GM18873 (cell line): ENCODE data around the gene PIGU.
"Not testable (repeated sequence)": the region's sequence is repeated elsewhere in the genome, so short reads cannot be mapped to it uniquely, and the experiment has no call there.

Experiments used
- ATAC-seq: cut with Tn5 transposase; IDR thresholded peaks from one replicate; pipeline ENCODE4 v1.9.1; 2021; ENCODE audit warnings: mild to moderate bottlenecking, moderate library complexity, moderate number of reproducible peaks; ENCODE audit not compliant: unreplicated experiment, low FRiP score

PIGU gene

DNA sequence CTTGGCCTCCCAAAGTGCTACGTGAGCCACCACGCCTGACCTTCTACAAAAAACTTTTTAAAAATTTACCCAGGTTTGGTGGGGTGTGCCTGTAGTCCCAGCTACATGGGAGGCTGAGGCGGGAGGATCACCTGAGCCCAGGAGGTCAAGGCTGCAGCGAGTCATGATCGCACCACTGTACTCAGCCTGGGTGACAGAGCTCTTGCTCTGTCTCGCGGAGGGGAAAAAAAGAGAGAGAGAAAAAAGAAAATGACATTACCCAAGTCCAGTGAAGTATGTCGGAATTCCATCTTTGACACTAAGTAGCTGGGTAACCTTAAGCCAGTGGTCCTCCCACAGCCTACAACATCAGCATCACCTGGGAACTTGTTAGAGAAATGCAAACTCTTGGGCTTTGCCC, 137.1 kb downstream of the PIGU start:
- ATAC-seq: no peak

GRCh38 chr20:34538671-34539123, 138.2 kb downstream of the PIGU start:
- no peak for ATAC-seq

DNA sequence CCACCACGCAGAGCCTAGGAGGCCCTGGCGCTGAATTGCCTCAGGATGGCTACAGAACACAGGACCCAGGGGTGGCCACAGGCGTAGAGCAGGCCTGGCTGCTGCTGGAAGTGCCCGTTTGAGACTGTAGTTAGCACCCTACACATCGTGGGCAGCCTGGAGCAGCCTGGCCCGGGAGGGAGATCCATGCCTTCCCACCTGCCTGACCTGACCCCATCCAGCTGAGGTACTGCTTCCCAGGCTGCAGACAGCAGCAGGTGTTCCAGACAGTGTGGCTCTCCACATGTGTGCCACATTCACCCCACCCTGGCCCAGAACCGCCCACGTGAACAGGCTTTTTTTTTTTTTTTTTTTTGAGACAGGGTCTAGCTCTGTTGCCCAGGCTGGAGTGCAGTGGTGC, 139.2 kb downstream of the PIGU start:
- ATAC-seq: no peak

DNA sequence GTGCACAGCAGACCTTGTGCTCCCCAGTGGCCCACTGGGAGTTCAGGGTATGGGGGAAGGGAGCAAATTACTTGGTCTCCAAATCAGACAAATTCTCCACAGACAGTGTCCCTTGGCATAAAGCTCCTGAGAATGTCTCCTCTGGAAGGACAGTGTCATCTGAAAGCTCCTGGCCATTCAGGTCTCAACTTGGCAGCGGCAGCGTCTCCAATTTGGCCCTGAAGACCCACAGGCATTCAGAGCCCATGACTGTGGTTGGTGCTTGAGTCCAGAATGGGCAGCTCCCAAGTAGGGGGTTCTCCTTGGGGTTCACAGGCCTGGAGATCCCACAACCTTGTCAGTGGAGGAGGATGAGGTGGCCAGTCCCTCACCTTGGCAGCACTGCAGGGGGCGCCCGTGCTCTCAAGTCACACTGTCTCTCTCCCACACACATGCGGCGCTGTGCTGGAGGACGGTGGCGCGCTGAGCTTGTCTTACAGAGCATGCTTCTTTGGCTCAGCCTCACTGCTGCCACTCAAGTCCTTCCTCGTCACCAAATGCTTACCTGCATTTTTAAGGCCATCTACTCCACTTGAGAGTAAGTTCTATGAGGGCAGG, 140.0 kb downstream of the PIGU start:
- no peak for ATAC-seq

- ATAC-seq: no peak
These were observed 141.0 kb downstream of the PIGU start for GRCh38 chr20:34535857-34536256.

GRCh38 chr20:34535301-34535840, 141.5 kb downstream of the PIGU start:
- ATAC-seq: no peak

DNA sequence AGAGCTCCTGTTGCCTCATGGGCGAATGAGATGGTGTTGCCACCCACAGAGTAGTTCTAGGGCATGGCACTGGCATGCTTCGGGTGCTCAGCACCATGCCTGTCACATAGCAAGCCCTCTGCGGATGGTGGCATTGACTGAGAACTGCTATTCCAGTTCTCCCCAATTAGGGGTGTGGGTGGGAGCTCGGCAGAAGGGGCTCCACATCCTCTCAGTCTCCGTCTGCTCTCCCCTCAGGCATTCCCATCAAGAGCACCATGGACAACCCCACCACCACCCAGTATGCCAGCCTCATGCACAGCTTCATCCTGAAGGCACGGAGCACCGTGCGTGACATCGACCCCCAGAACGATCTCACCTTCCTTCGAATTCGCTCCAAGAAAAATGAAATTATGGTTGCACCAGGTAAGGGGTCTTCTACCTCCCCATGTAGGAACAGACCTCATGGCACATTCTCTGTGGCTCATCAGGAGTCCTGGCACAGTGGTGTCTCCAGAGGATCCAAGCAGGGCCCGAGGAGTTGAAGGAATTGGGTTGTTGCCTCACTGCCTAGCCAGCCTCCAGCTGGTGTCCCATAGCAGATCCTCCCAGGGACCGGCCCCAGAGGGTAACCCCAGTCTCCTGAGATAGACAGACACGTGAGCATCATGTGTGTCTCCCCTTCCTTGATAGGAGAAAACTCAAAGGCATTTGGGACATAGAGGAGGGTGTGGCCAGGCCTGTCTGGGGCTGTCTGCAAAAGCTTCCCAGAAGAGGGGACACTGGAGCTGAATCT, 142.3 kb downstream of the PIGU start:
- no peak for ATAC-seq

DNA sequence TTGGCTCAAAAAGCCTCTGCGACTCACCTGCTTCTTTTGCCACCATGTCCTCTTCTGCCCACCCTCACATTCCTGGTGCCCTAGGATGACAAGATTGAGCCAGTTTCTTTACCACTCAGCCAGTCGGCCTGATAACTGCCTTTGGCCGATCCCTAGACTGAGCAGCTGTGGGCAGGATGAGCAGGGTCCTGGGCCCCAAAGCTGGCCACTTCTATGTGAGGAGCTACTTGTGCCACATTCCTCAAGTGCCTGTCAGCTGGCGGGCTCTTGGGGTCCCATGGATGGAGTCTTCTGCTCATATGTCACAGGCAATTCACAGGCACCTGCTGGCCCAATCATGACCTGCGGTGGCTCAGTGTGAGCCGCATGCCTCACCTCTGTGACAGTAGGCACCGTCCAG, 144.1 kb downstream of the PIGU start:
- ATAC-seq: no peak

DNA sequence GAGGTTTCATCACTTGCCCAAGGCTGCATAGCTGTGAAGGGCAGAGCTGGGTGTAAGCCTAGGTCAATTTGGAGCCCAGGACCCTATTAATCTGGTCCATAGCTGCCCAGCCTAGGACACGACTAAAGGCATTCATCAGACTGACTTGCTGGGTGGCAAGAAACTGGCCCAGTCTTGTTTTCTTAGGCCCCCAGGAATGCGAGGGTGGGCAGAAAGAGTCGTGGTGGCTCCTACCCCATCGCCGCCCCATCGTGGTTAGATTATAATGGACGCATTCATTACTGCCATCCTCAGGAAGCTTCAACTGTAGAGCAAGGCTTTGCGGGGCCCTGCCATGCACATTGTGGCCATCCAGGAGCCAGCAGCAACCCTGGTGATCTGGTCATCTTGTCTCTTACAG, 144.6 kb downstream of the PIGU start:
- ATAC-seq: no peak

- ATAC-seq: no peak
These were observed 145.2 kb downstream of the PIGU start for GRCh38 chr20:34531608-34532265.

- ATAC-seq: no peak
These were observed 146.6 kb downstream of the PIGU start for GRCh38 chr20:34530342-34530741.

DNA sequence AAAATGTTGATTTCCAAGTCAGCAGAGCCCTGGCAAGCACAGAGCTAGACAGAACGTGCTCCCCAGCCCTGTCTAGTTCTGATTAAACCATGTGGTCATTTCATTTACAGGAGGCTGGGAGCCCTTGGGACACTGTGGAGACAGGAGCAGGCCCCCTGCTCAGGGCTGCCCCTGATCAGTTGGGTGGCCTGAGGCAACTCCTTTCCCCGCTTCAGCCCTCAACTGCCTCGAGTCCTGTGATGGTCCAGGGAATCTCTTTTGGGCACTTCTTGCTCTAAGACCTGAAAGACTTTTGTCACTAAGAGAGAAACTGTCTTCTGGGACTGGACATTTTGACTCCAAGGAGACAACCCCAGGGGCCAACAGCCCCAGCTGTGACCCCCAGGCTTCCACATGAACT, 147.2 kb downstream of the PIGU start:
- ATAC-seq: no peak

DNA sequence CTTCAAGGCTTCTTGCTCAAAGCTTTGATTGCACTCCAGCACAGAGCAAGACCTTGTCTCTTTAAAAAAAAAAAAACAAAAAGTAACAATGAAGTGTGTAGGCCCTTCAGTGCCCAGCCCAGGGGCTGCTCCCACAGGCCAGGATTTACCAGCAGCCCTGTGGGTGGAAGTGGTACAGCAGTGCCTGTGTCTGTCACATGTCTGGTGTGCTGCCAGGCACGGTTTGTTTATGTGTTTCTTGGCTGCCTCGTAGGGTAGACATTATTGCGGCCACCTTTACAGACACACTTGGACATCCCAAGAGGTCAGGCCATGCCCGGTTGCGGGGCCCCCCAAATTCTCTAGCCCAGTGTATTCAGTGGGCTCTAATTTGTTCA, 148.0 kb downstream of the PIGU start:
- ATAC-seq: no peak

DNA sequence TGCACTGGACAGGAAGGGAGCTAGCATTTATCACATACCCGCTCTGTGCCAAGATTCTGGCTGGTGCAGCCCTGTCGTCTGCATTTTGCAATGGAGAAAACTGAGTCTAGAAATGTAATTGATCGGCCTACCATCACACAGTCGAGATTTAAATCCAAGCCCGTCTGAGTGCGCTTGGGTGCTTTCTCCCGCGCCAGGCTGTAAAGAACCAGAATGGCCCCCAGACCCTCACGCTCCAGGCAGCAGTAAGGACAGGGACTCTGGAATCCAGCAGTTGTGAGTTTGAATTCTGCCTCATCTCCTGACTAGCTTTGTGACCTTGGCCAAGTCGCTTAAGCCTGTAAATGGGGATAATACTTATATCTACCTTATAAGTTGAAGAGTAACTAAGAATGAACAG, 149.9 kb downstream of the PIGU start:
- ATAC-seq: no peak

- ATAC-seq: no peak
These were observed 150.4 kb downstream of the PIGU start for GRCh38 chr20:34526466-34526865.

DNA sequence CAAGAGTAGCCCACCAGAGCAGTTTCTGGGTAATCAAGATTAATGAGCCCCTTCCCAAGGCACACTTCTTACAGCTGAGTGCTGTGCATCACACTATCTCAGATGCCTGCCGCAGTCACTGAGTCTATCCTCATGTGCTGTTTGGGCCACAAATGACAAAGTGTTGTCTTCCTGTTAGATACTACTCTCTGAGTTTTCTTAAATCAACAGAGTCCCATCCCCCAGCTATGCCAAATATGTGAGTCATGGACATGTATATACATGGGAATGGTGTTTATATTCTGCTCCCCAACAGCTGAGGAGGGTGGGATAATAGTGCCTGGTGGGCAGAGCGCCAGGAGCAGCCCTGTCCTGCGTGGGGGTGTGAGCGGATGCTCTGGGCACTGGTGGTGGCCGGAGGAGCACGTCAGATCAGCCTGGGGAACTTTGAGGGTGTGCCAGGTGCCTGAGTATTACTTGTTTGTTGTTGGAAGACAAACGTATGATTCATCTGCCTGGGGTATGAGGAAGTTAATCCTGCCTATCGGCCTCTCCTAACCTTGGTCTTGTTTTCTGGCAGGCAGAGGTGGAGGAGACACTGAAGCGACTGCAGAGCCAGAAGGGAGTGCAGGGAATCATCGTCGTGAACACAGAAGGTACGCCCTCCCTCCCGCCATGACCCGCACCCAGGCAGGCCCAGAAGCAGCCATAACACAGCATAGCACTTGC, 151.0 kb downstream of the PIGU start:
- ATAC-seq: no peak

DNA sequence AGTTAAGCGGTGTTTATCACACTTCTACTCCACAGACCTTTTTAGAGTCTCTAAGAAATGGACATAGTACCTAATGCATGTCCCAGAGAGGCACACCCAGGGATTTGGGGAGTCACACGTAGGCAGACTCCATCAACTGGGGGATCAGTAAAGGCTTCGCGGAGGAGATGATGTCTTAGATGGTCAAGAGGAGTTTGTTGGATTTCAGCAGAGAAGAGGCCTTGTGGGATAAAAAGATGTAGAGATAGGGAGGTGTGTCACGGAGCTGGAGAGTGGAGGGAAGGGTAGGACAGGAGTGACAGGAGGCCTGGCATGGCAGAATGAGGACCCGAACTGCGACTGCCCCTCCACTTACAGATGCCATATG, 151.6 kb downstream of the PIGU start:
- ATAC-seq: no peak

DNA sequence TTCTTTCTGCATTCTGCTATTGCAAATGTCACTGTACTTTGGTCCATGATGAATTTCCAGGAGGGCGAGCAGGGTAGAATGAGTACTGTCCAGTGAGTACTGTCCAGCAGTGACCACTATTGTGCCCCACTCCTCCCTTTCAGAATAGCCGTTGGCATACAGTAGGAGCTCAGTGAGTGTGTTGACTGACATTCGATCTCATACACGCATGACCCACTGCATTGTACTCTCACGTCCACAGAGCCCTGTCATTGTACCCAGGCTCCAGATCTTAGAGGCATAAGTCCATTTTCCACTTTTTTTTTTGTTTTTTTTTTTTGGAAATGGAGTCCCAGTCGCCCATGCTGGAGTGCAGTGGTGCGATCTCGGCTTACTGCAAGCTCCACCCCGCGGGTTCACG, 152.5 kb downstream of the PIGU start:
- no peak for ATAC-seq

- no peak for ATAC-seq
These were observed 153.7 kb downstream of the PIGU start for GRCh38 chr20:34522969-34523871.

DNA sequence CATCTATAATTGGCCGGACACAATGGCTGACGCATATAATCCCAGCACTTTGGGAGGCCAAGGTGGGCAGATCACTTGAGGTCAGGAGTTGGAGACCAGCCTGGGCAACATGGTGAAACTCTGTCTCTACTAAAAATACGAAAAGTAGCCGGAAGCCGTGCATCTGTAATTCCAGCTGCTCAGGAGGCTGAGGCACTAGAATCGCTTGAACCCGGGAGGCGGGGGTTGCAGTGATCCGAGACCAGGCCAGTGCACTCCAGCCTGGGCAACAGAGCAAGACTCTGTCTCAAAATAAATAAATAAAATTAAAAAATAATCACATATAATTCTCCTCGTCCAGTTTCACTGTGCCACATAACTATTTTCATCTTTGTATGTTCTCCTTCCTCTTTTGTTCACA, 157.1 kb downstream of the PIGU start:
- ATAC-seq: not testable (repeated sequence)
